Stromal cell of bone marrow (primary cell): ENCODE measurements around the gene P2RX7.
A peak's percentile ranks its signal among the peaks of the same experiment; 100 is the strongest.
"Not testable (repeated sequence)": the region's sequence is repeated elsewhere in the genome, so short reads cannot be mapped to it uniquely, and the experiment has no call there.

Source experiments
- DNase-seq: peaks from one replicate; pipeline ENCODE4 v3.0.0-alpha.2; 2012; ENCODE audit warnings: low read depth

Gene P2RX7

GRCh38 chr12:121205491-121205890 lies 72.8 kb downstream of the P2RX7 start:
- no peak for DNase-seq

- not testable (repeated sequence) for DNase-seq
These were observed 75.9 kb downstream of the P2RX7 start for GRCh38 chr12:121208571-121208970.

GRCh38 chr12:121209221-121209620 lies 76.5 kb downstream of the P2RX7 start:
- DNase-seq: no peak

- peak; percentile 40 for DNase-seq
These were observed 77.2 kb downstream of the P2RX7 start, which contains the start of gene P2RX4 for GRCh38 chr12:121209624-121210572. Gene P2RX4, plus strand, starts transcription at chr12:121210129. Its CDS starts 36 bp downstream, at chr12:121210165.

- no peak for DNase-seq
These were observed 80.2 kb downstream of the P2RX7 start for GRCh38 chr12:121212875-121213274.

- DNase-seq: peak; percentile 43
These were observed 81.6 kb downstream of the P2RX7 start for GRCh38 chr12:121214166-121214777.

GRCh38 chr12:121214855-121215745 lies 82.4 kb downstream of the P2RX7 start:
- peak; percentile 79 for DNase-seq

- DNase-seq: no peak
These were observed 83.4 kb downstream of the P2RX7 start for GRCh38 chr12:121216102-121216501.

GRCh38 chr12:121217063-121217462 lies 84.4 kb downstream of the P2RX7 start:
- DNase-seq: no peak

- DNase-seq: no peak
These were observed 85.1 kb downstream of the P2RX7 start for GRCh38 chr12:121217761-121218160.

- DNase-seq: no peak
These were observed 86.1 kb downstream of the P2RX7 start for GRCh38 chr12:121218588-121219352.

- DNase-seq: no peak
These were observed 86.8 kb downstream of the P2RX7 start for GRCh38 chr12:121219353-121219986.

- no peak for DNase-seq
These were observed 90.2 kb downstream of the P2RX7 start for GRCh38 chr12:121222847-121223246.

- no peak for DNase-seq
These were observed 90.9 kb downstream of the P2RX7 start for GRCh38 chr12:121223292-121224285.

- no peak for DNase-seq
These were observed 91.9 kb downstream of the P2RX7 start for GRCh38 chr12:121224591-121224990.

- no peak for DNase-seq
These were observed 93.7 kb downstream of the P2RX7 start for GRCh38 chr12:121226399-121226798.

GRCh38 chr12:121226871-121227270 lies 94.2 kb downstream of the P2RX7 start:
- not testable (repeated sequence) for DNase-seq

- DNase-seq: no peak
These were observed 94.6 kb downstream of the P2RX7 start for GRCh38 chr12:121227294-121227693.

GRCh38 chr12:121228919-121229665 lies 96.4 kb downstream of the P2RX7 start:
- DNase-seq: no peak
